OCI-LY7 (cell line): ENCODE data around the gene LRRC71. TPM values are rescaled to one million over a fixed set of nuclear protein-coding genes. Genes with fewer than 3 reads are reported as not detected.

Experiments
- BruUV-seq: library from RNA; stranded (reverse); fragments of 400-500 nt; replicated peaks from 2 replicates; lab custom pipeline; 2021; lab: Mats Ljungman, UMichigan
- CTCF ChIA-PET: fragments of 300-600 bp; sonication (Branson Sonifier 250); formaldehyde crosslinking; loops from one replicate; lab custom pipeline; 2022; ENCODE audit warnings: antibody characterized with exemption; ENCODE audit not compliant: unreplicated experiment; lab: Charles Lee
- POLR2A ChIA-PET: fragments of 300-600 bp; sonication (Branson Sonifier 250); formaldehyde crosslinking; loops from one replicate; lab custom pipeline; 2022; ENCODE audit warnings: antibody characterized with exemption; lab: Charles Lee
- DNase-seq: peaks from one replicate; pipeline ENCODE4 v3.0.0-alpha.2; 2015; ENCODE audit warnings: low spot score
- H2AFZ ChIP-seq: fragments of 200-600 bp; sonication (generic), shearing (Covaris generic); 2 replicates; pipeline ENCODE4 v1.6.1; 2014; ENCODE audit warnings: mild to moderate bottlenecking, antibody characterized with exemption, low read length, moderate library complexity
- H3K27ac ChIP-seq: fragments of 200-600 bp; sonication (generic); 2 replicates; pipeline ENCODE4 v1.5.1; 2014; ENCODE audit warnings: mixed run types, low read depth, mild to moderate bottlenecking, moderate library complexity, low read length, inconsistent platforms; ENCODE audit not compliant: poor library complexity, severe bottlenecking
- H3K36me3 ChIP-seq: fragments of 200-600 bp; sonication (generic); 2 replicates; pipeline ENCODE4 v1.6.1; 2014; ENCODE audit warnings: mild to moderate bottlenecking, antibody characterized with exemption, low read length, moderate library complexity, mixed read lengths; ENCODE audit not compliant: insufficient read depth
- H3K4me1 ChIP-seq: fragments of 200-600 bp; sonication (generic); 2 replicates; pipeline ENCODE4 v1.5.1; 2014; ENCODE audit warnings: mild to moderate bottlenecking, low read length; ENCODE audit not compliant: insufficient read depth, poor library complexity, severe bottlenecking
- H3K4me2 ChIP-seq: fragments of 200-600 bp; sonication (generic); 2 replicates; pipeline ENCODE4 v1.6.1; 2014; ENCODE audit warnings: mild to moderate bottlenecking, low read length
- H3K4me3 ChIP-seq: fragments of 200-600 bp; sonication (generic); 2 replicates; pipeline ENCODE4 v1.5.1; 2014; ENCODE audit warnings: mild to moderate bottlenecking, low read depth, low read length; ENCODE audit not compliant: poor library complexity, severe bottlenecking
- H3K79me2 ChIP-seq: fragments of 200-600 bp; sonication (generic); 2 replicates; pipeline ENCODE4 v1.6.1; 2016; ENCODE audit warnings: low read depth, mild to moderate bottlenecking, low read length, moderate library complexity, mixed read lengths; ENCODE audit not compliant: insufficient read depth
- H3K9me2 ChIP-seq: fragments of 200-600 bp; sonication (generic); 2 replicates; pipeline ENCODE4 v1.6.1; 2016; ENCODE audit warnings: mild to moderate bottlenecking, low read length, mixed read lengths; ENCODE audit not compliant: insufficient read depth
- H3K9me3 ChIP-seq: fragments of 200-600 bp; sonication (generic); 2 replicates; pipeline ENCODE4 v1.6.1; 2014; ENCODE audit warnings: mild to moderate bottlenecking, mixed run types, low read length, mixed read lengths
- H4K20me1 ChIP-seq: fragments of 200-600 bp; sonication (generic); 2 replicates; pipeline ENCODE4 v1.6.1; 2014; ENCODE audit warnings: mild to moderate bottlenecking, antibody characterized with exemption, low read length, moderate library complexity, mixed read lengths; ENCODE audit not compliant: insufficient read depth
- CTCF ChIP-seq: fragments of 200-600 bp; sonication (generic); conservative IDR thresholded peaks from 2 replicates; pipeline ENCODE4 v1.5.1; 2014; ENCODE audit warnings: mild to moderate bottlenecking, antibody characterized with exemption, low read length, moderate library complexity, mixed read lengths
- EZH2phosphoT487 ChIP-seq: fragments of 200-600 bp; sonication (generic); IDR thresholded peaks from 2 replicates; pipeline ENCODE4 v1.6.1; 2018; ENCODE audit warnings: low read depth, borderline replicate concordance, mild to moderate bottlenecking, mixed run types, antibody characterized with exemption, low read length, moderate library complexity, mixed read lengths
- intact Hi-C: fragments of 100-400 bp; cut with micrococcal nuclease; formaldehyde crosslinking; loops from one replicate; pipeline ENCODE4 v1.10.0; 2022; ENCODE audit not compliant: unreplicated experiment
- total RNA-seq, 2 experiments: library from RNA; depleted of rRNA in 1 of 2; stranded (reverse); fragments of >200 nt in 1 of 2; shearing (Covaris generic) in 1 of 2; gene quantifications; 2 replicates each; pipeline ENCODE4 v1.2.3, GENCODE V29; 2014 to 2022

LRRC71 gene
- total RNA-seq, 2 experiments from 2014 or later = not detected

GRCh38 chr1:156874572-156875340 lies 45.7 kb upstream of the LRRC71 start:
- Histone ChIP-seq H3K4me1 (no peaks in the 10 kb centered on the region), H3K9me2 (no peaks in the 10 kb centered on the region), H3K4me2 (no peak overlapping the region), H4K20me1 (no peaks in the 10 kb centered on the region), H3K4me3 (no peak overlapping the region), H3K36me3 (no peaks in the 10 kb centered on the region), H2AFZ (no peak overlapping the region), H3K79me2 (no peaks in the 10 kb centered on the region), H3K9me3 (no peaks in the 10 kb centered on the region), H3K27ac (no peak overlapping the region)
- CTCF ChIA-PET = interaction anchor here (0.6 kb wide), 1 partner anchor 289 kb away, joined by 3 read pairs; no protein-coding TSS in a partner anchor
- TF ChIP-seq EZH2phosphoT487 (no peak), CTCF (no peak)
- POLR2A ChIA-PET = no interaction called here
- intact Hi-C loops = no loop called here
- DNase-seq = no peak
- no TSS peak for BruUV-seq

GRCh38 chr1:156875341-156875615 lies 45.2 kb upstream of the LRRC71 start:
- H3K4me3 ChIP-seq = no peak overlapping the region
- no peaks in the 10 kb centered on the region for H3K79me2 ChIP-seq
- intact Hi-C loops = no loop called here
- TF ChIP-seq EZH2phosphoT487 = no peak
- TF ChIP-seq CTCF = no peak
- ChIA-PET CTCF (no interaction called here), POLR2A (no interaction called here)
- no peaks in the 10 kb centered on the region for H4K20me1 ChIP-seq
- H3K27ac ChIP-seq = no peak overlapping the region
- no peak overlapping the region for H3K4me2 ChIP-seq
- H3K36me3 ChIP-seq = no peaks in the 10 kb centered on the region
- no peaks in the 10 kb centered on the region for H3K4me1 ChIP-seq
- no TSS peak for BruUV-seq
- no peak for DNase-seq
- H3K9me2 ChIP-seq = no peaks in the 10 kb centered on the region
- no peaks in the 10 kb centered on the region for H3K9me3 ChIP-seq
- H2AFZ ChIP-seq = no peak overlapping the region

GRCh38 chr1:156876281-156876680 lies 44.2 kb upstream of the LRRC71 start:
- Histone ChIP-seq H3K4me3 (no peak overlapping the region), H3K9me3 (no peaks in the 10 kb centered on the region), H4K20me1 (no peaks in the 10 kb centered on the region), H2AFZ (no peak overlapping the region), H3K79me2 (no peaks in the 10 kb centered on the region), H3K27ac (no peak overlapping the region), H3K4me1 (no peaks in the 10 kb centered on the region), H3K36me3 (no peaks in the 10 kb centered on the region), H3K9me2 (no peaks in the 10 kb centered on the region), H3K4me2 (no peak overlapping the region)
- POLR2A ChIA-PET = no interaction called here
- CTCF ChIA-PET = interaction anchor here (0.7 kb wide), 1 partner anchor 257 kb away, joined by 15 read pairs; the partner anchor contains the start of gene HAPLN2
- DNase-seq = no peak
- BruUV-seq = no TSS peak
- intact Hi-C loops = no loop called here
- TF ChIP-seq EZH2phosphoT487 (no peak), CTCF (no peak)
